Activated CD4-positive, alpha-beta T cell treated with anti-CD3 and anti-CD28 coated beads, Interleukin-10, Interleukin-2, amounts not matched to agents 100 ng/mL and 50 ng/mL, durations not matched to agents 16 hours and 8 hours (primary cell): ENCODE data around the gene PLB1.
A peak's percentile ranks its signal among the peaks of the same experiment; 100 is the strongest.

ENCODE experiments used
- DNase-seq: peaks from one replicate; pipeline ENCODE4 v3.0.0-alpha.2; 2020

Gene PLB1

GRCh38 chr2:28616396-28616999 lies 120.6 kb downstream of the PLB1 start:
- DNase-seq = no peak

GRCh38 chr2:28617502-28618184 lies 121.8 kb downstream of the PLB1 start:
- peak; percentile 22 for DNase-seq

GRCh38 chr2:28618221-28619141 lies 122.6 kb downstream of the PLB1 start:
- DNase-seq = no peak

- no peak for DNase-seq
Observed at GRCh38 chr2:28619213-28620196, 123.6 kb downstream of the PLB1 start.

GRCh38 chr2:28620291-28620793 lies 124.5 kb downstream of the PLB1 start:
- no peak for DNase-seq

- DNase-seq = no peak
Observed at GRCh38 chr2:28620801-28621171, 124.9 kb downstream of the PLB1 start.

GRCh38 chr2:28621172-28622100 lies 125.6 kb downstream of the PLB1 start:
- DNase-seq = peak; percentile 82

GRCh38 chr2:28622101-28622499 lies 126.2 kb downstream of the PLB1 start:
- no peak for DNase-seq

- peak; percentile 23 for DNase-seq
Observed at GRCh38 chr2:28623582-28624405, 127.9 kb downstream of the PLB1 start.

- no peak for DNase-seq
Observed at GRCh38 chr2:28624436-28624792, 128.6 kb downstream of the PLB1 start.

GRCh38 chr2:28624793-28625701 lies 129.2 kb downstream of the PLB1 start:
- peak; percentile 78 for DNase-seq

- DNase-seq = no peak
Observed at GRCh38 chr2:28626376-28626775, 130.5 kb downstream of the PLB1 start.

- DNase-seq = no peak
Observed at GRCh38 chr2:28626891-28627421, 131.1 kb downstream of the PLB1 start.

GRCh38 chr2:28627722-28628480 lies 132.0 kb downstream of the PLB1 start:
- DNase-seq = no peak

- DNase-seq = no peak
Observed at GRCh38 chr2:28628506-28628905, 132.6 kb downstream of the PLB1 start.

- DNase-seq = no peak
Observed at GRCh38 chr2:28628987-28629386, 133.1 kb downstream of the PLB1 start.

GRCh38 chr2:28629910-28630309 lies 134.1 kb downstream of the PLB1 start:
- no peak for DNase-seq

- no peak for DNase-seq
Observed at GRCh38 chr2:28630341-28630740, 134.5 kb downstream of the PLB1 start.
